Heart left ventricle (tissue), 13 donors: ENCODE results near the gene PJVK.

Source experiments
- CTCF ChIP-seq, 12 donors: fragments of 200-600 bp; sonication (generic) in 4 of 12; IDR thresholded peaks; one replicate each; pipeline versions ENCODE4 v1.5.0 to v1.8.0; 2018 to 2022; ENCODE audit warnings: antibody characterized with exemption in 12 of 12, mild to moderate bottlenecking in 5 of 12
- POLR2A ChIP-seq, 2 donors: fragments of 450-650 bp; IDR thresholded peaks; one replicate each; pipeline ENCODE4 v1.6.1; 2017; ENCODE audit warnings: antibody characterized with exemption in 2 of 2, mild to moderate bottlenecking in 2 of 2, moderate library complexity in 2 of 2
- donor health status: ischemic (EF 13 %, LVEDD 7.1; RV severe dilation, severe dysfunction).
- donor health status: DM: no; HTN: yes; CAD: no.
- donor health status: DM: no; HTN: no; CAD: no.
- donor health status: ischemic (EF 25% LVEDD 6.9; RV normal size, moderate dysfunction).
- donor health status: ischemic (EF 25% LVEDD 5.7; RV mildly dilated, moderate dysfunction).
- donor health status: ischemic (EF 35%, LVEDD 5.7; RV mildly dilated, moderate dysfunction).
- donor health status: nonischemic (EF 11% LVEDD 7.7; RV severe dilation, severe dysfunction).
- donor health status: DM: yes; HTN: yes; CAD: no.
- donor health status: PGD.
- donor health status: ischemic (EF 29% LVEDD 5.4; RV normal size, mild dysfunction).
- donor health status: nonischemic (EF 23%, LVEDD 6.1; RV moderate dilation, normal function).

DNA sequence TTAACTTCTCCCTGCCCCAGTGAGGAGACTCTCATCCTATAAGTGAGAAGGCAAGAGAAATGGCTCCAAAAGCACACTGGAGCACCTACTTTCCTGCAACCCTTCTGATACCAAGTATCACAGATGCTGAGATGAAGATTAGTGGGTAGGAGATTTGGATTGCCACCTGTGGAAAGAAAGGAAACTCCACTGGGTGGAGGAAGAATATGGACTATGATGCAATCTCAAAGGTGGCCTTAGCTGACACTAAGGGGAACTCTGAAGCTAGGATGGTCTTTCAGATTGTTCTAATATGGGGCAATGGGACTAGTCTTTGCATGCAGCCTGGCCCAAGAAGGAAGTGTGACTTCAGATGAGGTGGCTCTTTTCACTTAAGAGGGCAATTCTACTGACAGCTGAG is 21.8 kb upstream of the PJVK start:
- no peak for TF ChIP-seq POLR2A (IDR thresholded peaks at IDR 0.05)
- TF ChIP-seq CTCF (IDR thresholded peaks at IDR 0.05), result no peak
